HCT116 (cell line): Measurements from ENCODE around the gene LCLAT1. TPM values are rescaled to one million over a fixed set of nuclear protein-coding genes. Genes with fewer than 3 reads are reported as not detected.

Source experiments
- ATAC-seq: fragments of 200-7000 bp; cut with Tn5 transposase; 2 replicates; pipeline ENCODE4 v1.9.1; 2020; ENCODE audit warnings: mild to moderate bottlenecking, moderate library complexity
- BruUV-seq: library from RNA; stranded (reverse); fragments of 400-500 nt; replicated peaks from 2 replicates; lab custom pipeline; 2021; lab: Mats Ljungman, UMichigan
- CTCF ChIA-PET: fragments of 300-600 bp; sonication (Branson Sonifier 250); formaldehyde crosslinking; loops from one replicate; lab custom pipeline; 2021; ENCODE audit warnings: antibody characterized with exemption; lab: Charles Lee
- POLR2A ChIA-PET: fragments of 300-600, 350-600 bp; sonication (Branson Sonifier 250); formaldehyde crosslinking; loops from one replicate; lab custom pipeline; 2021; ENCODE audit warnings: antibody characterized with exemption; lab: Charles Lee
- RAD21 ChIA-PET, 2 experiments: fragments of 300-600 bp; sonication (Branson Sonifier 250); formaldehyde crosslinking; loops; one replicate each; lab custom pipeline; 2023; ENCODE audit warnings: low total read pairs in 2 of 2; ENCODE audit not compliant: uncharacterized antibody in 2 of 2, unreplicated experiment in 2 of 2, low non-redundant PET in 1 of 2; lab: Charles Lee
- DNase-seq: peaks from one replicate; pipeline ENCODE4 v3.0.0-alpha.2; 2010; ENCODE audit warnings: low read depth, low spot score
- H2AFZ ChIP-seq: fragments of 200-600 bp; shearing (Covaris generic), sonication (generic); 2 replicates; pipeline ENCODE4 v1.6.1; 2017; ENCODE audit warnings: low read depth, mixed run types, mixed read lengths, antibody characterized with exemption, low read length; ENCODE audit not compliant: poor library complexity, severe bottlenecking
- H3K27ac ChIP-seq: 2 replicates; pipeline ENCODE4 v1.5.1; 2012; ENCODE audit warnings: low read depth, low read length
- H3K27me3 ChIP-seq: fragments of 200-600 bp; sonication (generic); 2 replicates; pipeline ENCODE4 v1.6.1; 2016; ENCODE audit warnings: mixed run types, low read length, mixed read lengths; ENCODE audit not compliant: insufficient read depth
- H3K36me3 ChIP-seq, 2 experiments: fragments of 200-500 bp in 1 of 2; fragments of 200-600 bp in 1 of 2; sonication (Bioruptor generic) in 1 of 2; sonication (generic) in 1 of 2; 2 replicates each; pipeline versions ENCODE4 v1.5.1 to v1.6.1; 2014 to 2016; ENCODE audit warnings: low read length in 2 of 2, inconsistent platforms in 1 of 2, mixed read lengths in 1 of 2, mixed run types in 1 of 2; ENCODE audit not compliant: insufficient read depth in 2 of 2, control insufficient read depth in 1 of 2
- H3K4me1 ChIP-seq, 2 experiments: fragments of 200-600 bp in 1 of 2; sonication (generic) in 1 of 2; 2 replicates each; pipeline versions ENCODE4 v1.5.1 to v1.6.1; 2012 to 2017; ENCODE audit warnings: low read length in 2 of 2, inconsistent platforms in 1 of 2, mild to moderate bottlenecking in 1 of 2, mixed read lengths in 1 of 2, mixed run types in 1 of 2, moderate library complexity in 1 of 2; ENCODE audit not compliant: insufficient read depth in 2 of 2, control insufficient read depth in 1 of 2
- H3K4me2 ChIP-seq: fragments of 200-600 bp; sonication (generic); 2 replicates; pipeline ENCODE4 v1.6.1; 2017; ENCODE audit warnings: mixed run types, low read length, mixed read lengths
- H3K4me3 ChIP-seq, 2 experiments: fragments of 200-600 bp in 1 of 2; sonication (generic) in 1 of 2; replicated peaks in 1 of 2; 2 replicates each; pipeline ENCODE4 v1.5.1; 2011 to 2016; ENCODE audit warnings: low read length in 2 of 2, control low read depth in 1 of 2, low read depth in 1 of 2, mild to moderate bottlenecking in 1 of 2, mixed read lengths in 1 of 2, mixed run types in 1 of 2
- H3K79me2 ChIP-seq: fragments of 200-600 bp; sonication (generic); 2 replicates; pipeline ENCODE4 v1.6.1; 2017; ENCODE audit warnings: mild to moderate bottlenecking, mixed run types, low read length, moderate library complexity, mixed read lengths; ENCODE audit not compliant: insufficient read depth
- H3K9ac ChIP-seq: fragments of 200-600 bp; sonication (generic); 2 replicates; pipeline ENCODE4 v1.6.1; 2016; ENCODE audit warnings: low read length, mixed read lengths
- H3K9me2 ChIP-seq: fragments of 200-600 bp; sonication (generic), shearing (Covaris generic); 2 replicates; pipeline ENCODE4 v1.6.1; 2017; ENCODE audit warnings: mixed run types, mild to moderate bottlenecking, moderate library complexity; ENCODE audit not compliant: insufficient read depth
- H3K9me3 ChIP-seq, 2 experiments: fragments of 200-500 bp in 1 of 2; fragments of 200-600 bp in 1 of 2; sonication (Bioruptor generic) in 1 of 2; sonication (generic) in 1 of 2; 2 replicates each; pipeline ENCODE4 v1.6.1; 2014 to 2017; ENCODE audit warnings: low read length in 2 of 2, mixed read lengths in 2 of 2, inconsistent platforms in 1 of 2, low read depth in 1 of 2, mild to moderate bottlenecking in 1 of 2, mixed run types in 1 of 2, moderate library complexity in 1 of 2; ENCODE audit not compliant: control insufficient read depth in 1 of 2, insufficient read depth in 1 of 2
- H4K20me1 ChIP-seq: fragments of 200-600 bp; sonication (generic), shearing (Covaris generic); 2 replicates; pipeline ENCODE4 v1.6.1; 2017; ENCODE audit warnings: mixed run types, mild to moderate bottlenecking, moderate library complexity; ENCODE audit not compliant: insufficient read depth
- ELF1 ChIP-seq: IDR thresholded peaks from 2 replicates; pipeline ENCODE4 v1.6.1; 2012; ENCODE audit warnings: low read depth, borderline replicate concordance
- EZH2phosphoT487 ChIP-seq: fragments of 200-600 bp; IDR thresholded peaks from 2 replicates; pipeline ENCODE4 v1.6.1; 2018; ENCODE audit warnings: antibody characterized with exemption, borderline replicate concordance
- RAD21 ChIP-seq: IDR thresholded peaks from 2 replicates; pipeline ENCODE4 v1.6.1; 2012; ENCODE audit warnings: low read depth, mild to moderate bottlenecking
- SRF ChIP-seq: IDR thresholded peaks from 2 replicates; pipeline ENCODE4 v1.6.1; 2012; ENCODE audit warnings: low read depth
- ZFX ChIP-seq: fragments of 450-650 bp; IDR thresholded peaks from 2 replicates; pipeline ENCODE4 v1.6.1; 2017
- intact Hi-C: fragments of 100-400 bp; cut with micrococcal nuclease; formaldehyde crosslinking; loops from 2 replicates; pipeline ENCODE4 v1.10.0; 2022
- total RNA-seq: library from RNA; stranded (reverse); gene quantifications from one replicate; pipeline ENCODE4 v1.2.1, GENCODE V29; 2021; ENCODE audit not compliant: unreplicated experiment

Gene LCLAT1
- total RNA-seq, 1 experiment from 2014 or later: 36.2 TPM

GRCh38 chr2:30448308-30448707 is 1.3 kb downstream of the LCLAT1 start:
- peaks cover 7% of the 10 kb centered on the region; the same call in 1 of the 2 replicates for H4K20me1 ChIP-seq

GRCh38 chr2:30448866-30449265 is 1.8 kb downstream of the LCLAT1 start:
- H3K4me2 ChIP-seq: peak overlapping the region; percentile 86; the same call in 1 of the 2 replicates
- intact Hi-C loops: no loop called here
- no peaks in the 10 kb centered on the region for H3K9me2 ChIP-seq
- DNase-seq: no peak
- no TSS peak for BruUV-seq
- H2AFZ ChIP-seq: no peak overlapping the region
- no peaks in the 10 kb centered on the region for H3K36me3 ChIP-seq
- RAD21 ChIA-PET: no interaction called here
- CTCF ChIA-PET: no interaction called here
- H3K4me3 ChIP-seq: no peak overlapping the region; a peak in 1 of 4 replicates
- H3K9me3 ChIP-seq: no peaks in the 10 kb centered on the region
- H3K27me3 ChIP-seq: no peaks in the 10 kb centered on the region
- POLR2A ChIA-PET: no interaction called here
- ATAC-seq: no peak
- H3K4me1 ChIP-seq: peaks cover 2 to 21% of the 10 kb centered on the region in 2 experiments; a peak in 3 of 4 replicates
- H3K27ac ChIP-seq: no peak overlapping the region
- no peak for TF ChIP-seq ZFX
- no peak for TF ChIP-seq ELF1
- peaks cover 7% of the 10 kb centered on the region; the same call in 1 of the 2 replicates for H4K20me1 ChIP-seq
- H3K79me2 ChIP-seq: peaks cover 66% of the 10 kb centered on the region
- no peak overlapping the region for H3K9ac ChIP-seq

More at GRCh38 chr2:30448308-30448707, 1.3 kb downstream of the LCLAT1 start:
- Histone ChIP-seq H3K27me3 (no peaks in the 10 kb centered on the region), H3K9ac (peak overlapping the region; percentile 84), H3K4me2 (peak overlapping the region; percentile 86), H3K4me1 (peaks cover 2 to 21% of the 10 kb centered on the region in 2 experiments; a peak in 3 of 4 replicates), H3K9me3 (no peaks in the 10 kb centered on the region), H3K27ac (no peak overlapping the region), H3K4me3 (peak overlapping the region; percentile 79 to 89), H3K79me2 (peaks cover 61% of the 10 kb centered on the region), H2AFZ (no peak overlapping the region), H3K9me2 (no peaks in the 10 kb centered on the region)
- DNase-seq (no peak), ATAC-seq (no peak)
- RAD21 ChIA-PET: no interaction called here
- intact Hi-C loops: no loop called here
- no TSS peak for BruUV-seq
- CTCF ChIA-PET: no interaction called here
- POLR2A ChIA-PET: no interaction called here
- TF ChIP-seq RAD21: no peak
- no peak for TF ChIP-seq EZH2phosphoT487
- TF ChIP-seq SRF: no peak
- TF ChIP-seq, all 23 proteins: peak for 0
- no peaks in the 10 kb centered on the region for H3K36me3 ChIP-seq
